Embryonic facial prominence (tissue), 1 donor: ENCODE data around the gene EPAS1.

Experiments
- DNase-seq: peaks from one replicate; pipeline ENCODE4 v3.0.0-alpha.2; 2016; ENCODE audit errors: extremely low spot score

Gene EPAS1

GRCh38 chr2:46320141-46320567 lies 22.9 kb downstream of the EPAS1 start:
- DNase-seq: no peak

DNA sequence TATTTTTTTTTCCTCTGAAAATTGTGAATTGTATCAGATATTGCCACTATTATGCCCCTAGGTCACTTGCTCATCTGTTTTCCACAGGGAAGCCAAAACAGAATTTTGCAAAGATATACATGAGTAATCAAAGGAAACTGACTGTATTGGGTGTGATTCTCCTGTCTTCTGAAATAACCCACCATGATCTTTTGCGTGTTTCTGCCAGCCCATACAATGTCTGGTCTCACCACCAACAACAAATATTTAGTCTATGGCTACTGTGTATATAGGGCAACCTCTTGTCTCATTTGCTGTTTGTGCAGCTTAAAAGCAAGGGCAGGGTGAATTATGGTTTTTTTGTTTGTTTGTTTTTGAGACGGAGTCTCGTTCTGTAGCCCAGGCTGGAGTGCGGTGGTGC lies 26.5 kb downstream of the EPAS1 start:
- DNase-seq: no peak

DNA sequence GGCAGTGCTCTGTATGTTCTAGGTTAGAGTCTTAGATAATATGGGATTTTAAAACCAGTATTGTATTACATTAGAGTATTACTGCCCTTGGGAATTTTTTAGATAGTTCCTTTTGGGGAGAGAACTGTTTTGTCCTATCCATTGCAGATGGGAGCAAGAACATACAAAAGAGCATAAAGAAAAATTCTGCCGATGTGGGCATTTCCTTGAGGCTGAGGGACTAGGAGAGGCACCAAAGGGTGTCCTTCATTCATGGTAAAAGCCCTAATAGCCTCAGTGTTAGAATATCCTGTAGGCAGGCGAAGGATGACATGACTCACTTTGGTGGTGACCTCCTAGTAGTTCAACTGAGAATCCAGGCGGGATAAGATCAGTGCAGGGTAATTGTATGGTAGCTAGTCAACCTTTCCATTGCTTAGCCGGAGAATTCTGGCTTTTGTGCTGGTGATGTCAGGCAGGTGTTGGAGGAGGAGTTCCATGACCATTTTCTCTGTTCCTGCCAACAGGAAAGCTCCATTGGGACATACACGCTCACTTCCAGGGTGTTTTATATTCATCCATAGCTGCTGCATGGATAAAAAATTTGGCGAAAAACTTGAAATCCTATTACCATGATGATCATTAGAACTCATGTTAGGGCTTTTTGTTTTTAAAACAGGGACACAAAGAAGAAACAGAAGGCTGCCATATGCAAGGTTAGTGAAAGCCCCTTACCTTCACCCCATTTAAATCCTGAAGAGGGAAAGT lies 28.1 kb downstream of the EPAS1 start:
- no peak for DNase-seq

GRCh38 chr2:46326231-46326980 lies 29.2 kb downstream of the EPAS1 start:
- DNase-seq: no peak

GRCh38 chr2:46327627-46328026 lies 30.4 kb downstream of the EPAS1 start:
- DNase-seq: no peak

DNA sequence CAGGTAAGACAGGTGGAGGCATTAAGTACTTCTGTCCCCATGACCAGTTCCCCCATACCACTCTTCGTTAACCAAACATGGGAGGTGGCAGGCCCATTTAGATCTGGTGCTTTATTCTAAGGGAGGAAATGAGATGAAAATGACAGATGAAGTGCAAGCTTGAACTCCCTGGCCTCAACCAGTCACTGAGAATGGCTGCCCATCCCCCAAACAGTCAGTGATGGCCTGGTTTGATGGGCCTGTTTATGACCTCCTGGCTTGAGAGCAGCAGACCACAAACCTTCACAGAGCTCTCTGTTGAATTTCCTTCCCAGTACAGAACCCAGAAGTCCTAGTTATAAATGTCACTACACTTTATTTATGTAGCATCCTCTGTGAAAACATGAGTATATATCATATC lies 31.1 kb downstream of the EPAS1 start:
- DNase-seq: no peak

DNA sequence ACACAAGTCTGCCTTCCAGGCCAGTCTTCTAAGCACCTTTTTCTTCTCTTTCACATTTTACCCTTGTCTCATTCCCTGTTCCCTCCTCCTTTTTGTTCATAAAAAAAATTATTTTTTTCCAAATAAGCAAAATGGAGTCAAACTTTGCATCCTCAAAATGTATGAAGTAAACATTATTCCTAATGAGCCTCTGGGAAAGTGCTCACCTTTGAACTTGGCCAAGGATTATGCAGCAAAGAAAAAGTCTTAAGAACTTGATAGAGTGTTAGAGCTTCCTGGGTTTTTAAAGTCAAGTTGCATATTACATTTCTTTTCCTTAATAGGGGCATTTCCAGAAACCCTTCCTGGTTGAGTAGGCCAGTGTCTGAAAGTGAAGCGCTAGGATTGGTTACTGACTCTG lies 31.6 kb downstream of the EPAS1 start:
- DNase-seq: no peak

GRCh38 chr2:46329340-46329739 lies 32.1 kb downstream of the EPAS1 start:
- no peak for DNase-seq

DNA sequence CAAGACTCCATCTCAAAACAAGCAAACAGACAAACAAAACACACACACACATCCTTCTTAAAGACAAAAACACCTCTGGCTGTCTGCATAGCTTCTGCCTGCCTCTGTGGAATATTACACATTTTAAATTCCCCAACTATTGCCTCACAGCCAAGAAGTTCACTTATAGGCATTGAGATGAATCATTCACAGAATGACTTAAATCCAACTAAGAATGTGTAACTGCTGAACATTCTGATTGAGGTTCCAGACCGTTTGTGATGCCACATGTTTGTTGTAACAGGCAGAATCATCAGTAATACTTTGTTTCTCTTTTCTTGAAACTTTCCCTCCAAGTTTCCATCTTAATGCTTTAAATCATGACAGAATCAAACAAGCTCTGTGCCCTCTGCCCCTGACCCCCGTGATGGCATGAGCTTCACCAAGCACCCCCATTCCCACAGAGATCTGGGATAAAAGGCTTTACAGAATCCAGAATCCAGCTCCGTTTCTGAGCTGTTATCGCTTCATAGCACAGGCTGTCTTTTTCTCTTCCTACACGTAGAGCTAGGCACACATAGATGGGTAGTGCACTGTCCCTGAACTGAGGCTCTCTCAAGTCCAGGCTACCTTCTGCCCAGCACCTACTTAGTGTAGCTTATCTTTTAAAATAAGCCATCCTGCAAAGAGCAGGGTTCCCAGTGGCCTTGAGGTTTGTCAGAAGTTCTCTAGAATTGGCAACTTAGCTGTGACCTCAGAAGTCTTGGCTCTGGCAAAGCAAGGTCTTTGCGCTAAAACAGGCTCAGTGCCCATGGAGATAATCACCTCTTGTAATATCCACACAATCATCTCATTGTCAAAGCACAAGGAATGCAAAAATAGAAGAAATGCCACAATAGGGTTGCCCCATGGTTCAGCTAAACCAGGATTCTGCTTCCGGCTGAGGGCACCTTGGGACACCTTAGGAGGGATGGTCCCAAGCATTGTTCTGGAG lies 32.9 kb downstream of the EPAS1 start:
- no peak for DNase-seq

GRCh38 chr2:46331109-46331766 lies 34.0 kb downstream of the EPAS1 start:
- peak; percentile 6 for DNase-seq

DNA sequence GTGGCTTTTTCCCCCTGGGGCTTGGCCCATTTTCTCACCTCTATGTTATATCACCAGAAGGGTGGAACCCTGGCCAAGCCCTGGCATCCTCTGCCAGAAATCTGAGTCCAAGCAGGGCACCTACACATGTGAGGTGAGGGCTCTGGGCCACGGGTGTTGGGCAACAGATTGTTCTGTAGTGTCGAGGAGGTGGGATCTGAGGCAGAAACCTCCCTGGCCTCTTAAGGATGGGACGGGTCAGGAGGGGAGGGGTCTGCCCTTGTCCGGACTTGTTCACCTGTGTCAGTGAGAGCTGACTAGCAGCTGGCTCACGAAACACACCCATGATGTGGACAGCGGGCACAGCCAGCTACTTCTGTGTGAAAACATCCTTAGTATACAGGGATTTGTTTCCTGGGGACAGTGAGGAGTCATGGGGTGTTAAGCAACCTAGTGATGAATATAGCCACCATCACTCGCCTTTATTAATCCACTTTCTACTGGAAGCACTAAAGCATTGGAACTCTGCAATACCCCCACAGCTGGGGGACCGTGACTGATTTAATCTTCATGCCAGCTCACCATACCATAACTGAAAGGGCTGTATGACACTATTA lies 35.6 kb downstream of the EPAS1 start:
- no peak for DNase-seq

- DNase-seq: no peak
These were observed 36.7 kb downstream of the EPAS1 start for GRCh38 chr2:46333912-46334311.

- peak; percentile 13 for DNase-seq
These were observed 37.4 kb downstream of the EPAS1 start for GRCh38 chr2:46334389-46335271.

DNA sequence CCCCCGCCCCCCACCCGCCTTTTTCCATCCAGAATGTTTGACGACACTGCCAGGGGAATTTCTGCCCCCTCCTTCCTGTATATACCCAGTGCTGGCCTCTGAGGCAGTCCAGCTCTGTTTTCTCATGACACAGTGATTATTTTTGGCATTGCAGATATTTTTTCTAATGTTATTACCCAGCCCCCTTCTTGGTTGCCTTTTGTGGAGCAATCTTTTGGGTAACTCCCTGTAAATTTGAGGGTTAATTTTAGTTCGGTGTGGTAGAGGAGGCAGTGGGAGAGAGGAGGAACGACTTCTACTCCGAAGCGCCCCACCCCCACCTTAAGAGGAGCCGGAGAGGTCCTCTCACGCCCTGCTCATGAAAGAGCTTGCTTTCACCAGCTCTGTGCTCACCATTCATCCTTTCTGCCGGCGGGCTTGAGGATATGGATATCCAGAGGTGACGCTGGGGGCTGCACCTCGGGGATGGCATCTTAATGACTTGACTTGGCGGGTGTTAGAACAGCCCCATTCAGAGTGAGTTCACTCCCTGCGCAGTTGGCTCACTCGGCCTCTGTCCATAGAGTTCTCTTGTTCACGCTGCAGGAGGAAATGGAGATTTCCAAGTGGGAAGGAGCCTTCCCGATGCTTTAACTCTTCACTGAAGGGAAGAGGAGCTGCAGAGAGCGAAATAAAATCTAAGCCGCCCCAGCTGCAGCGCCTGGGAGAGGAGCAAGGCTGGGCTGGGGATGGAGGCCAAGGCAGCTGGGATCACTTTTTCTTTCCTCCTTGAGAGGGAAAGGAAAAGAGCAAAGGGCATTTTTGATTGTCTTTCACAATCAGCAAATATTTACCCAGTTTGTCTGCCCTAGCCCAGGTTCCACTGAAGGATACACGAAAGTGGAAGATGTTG lies 38.4 kb downstream of the EPAS1 start:
- DNase-seq: peak; percentile 10

DNA sequence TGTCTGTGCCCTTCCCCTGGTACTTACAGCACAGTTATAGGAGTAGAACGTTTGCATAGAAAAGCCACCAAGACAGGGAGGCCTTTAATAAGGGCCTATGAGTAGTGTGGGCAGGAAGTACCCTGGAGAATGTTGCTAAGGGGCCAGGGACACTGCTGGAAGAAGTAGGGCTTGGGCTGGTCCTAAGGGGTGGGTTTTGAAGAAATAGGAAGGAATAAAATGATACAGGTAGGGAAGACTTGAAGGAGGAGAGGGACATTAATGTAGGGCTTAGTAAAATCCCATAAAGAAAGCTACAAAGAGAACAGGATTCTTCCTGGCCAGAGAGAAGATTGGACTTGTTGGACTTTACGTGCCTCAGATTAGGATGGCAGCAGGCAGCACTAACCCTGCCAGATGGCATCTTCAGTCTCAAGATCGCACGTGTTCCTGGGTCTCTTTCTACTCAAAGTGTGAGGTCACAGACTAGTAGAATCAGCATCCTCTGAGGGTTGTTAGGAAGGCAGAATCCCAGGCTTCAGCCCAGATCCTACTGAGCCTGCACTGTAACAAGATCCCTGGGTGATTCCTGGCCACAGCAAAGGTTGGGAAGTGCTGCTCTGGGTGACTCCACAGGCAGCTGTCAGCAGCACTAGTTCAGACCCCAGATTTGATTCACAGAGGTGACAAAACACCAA lies 39.2 kb downstream of the EPAS1 start:
- no peak for DNase-seq

DNA sequence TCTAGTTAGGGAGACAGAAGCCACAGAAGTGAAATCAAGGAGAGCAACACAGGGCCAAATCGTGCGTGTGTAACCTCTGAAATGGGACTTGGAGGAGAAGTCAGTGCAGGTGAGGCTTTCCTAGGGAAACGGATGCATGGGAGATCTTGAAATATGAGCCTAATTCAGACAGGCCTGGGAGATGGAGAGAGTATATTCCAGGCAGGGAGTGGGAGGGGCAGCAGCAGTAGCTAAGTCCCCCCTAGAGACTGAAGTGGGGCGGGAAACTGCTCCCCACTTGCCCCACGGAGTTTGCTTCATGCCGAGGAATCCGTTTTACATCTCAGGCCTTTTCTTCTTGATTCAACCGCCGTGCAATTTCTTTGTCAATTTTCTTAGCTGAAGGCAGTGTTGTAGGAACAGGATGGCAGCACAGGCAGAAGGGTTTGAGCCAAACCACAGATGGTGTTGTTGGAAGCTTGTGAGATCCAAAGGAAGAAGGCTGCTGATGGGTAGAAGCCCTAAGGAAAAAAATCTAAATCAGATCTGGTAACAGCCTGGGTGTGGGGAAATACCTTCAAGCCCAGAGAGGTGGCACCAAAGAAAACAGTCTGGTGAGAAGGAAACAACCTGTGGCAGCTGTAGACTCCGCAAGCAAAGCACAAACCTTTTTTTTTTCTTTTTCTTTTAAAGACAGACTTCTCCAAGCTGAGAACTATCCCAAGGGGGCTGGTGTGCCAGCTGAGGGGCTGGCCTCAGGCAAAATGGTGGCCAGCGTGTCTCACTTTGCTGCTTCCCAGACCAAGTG lies 40.2 kb downstream of the EPAS1 start:
- no peak for DNase-seq

- DNase-seq: no peak
These were observed 41.5 kb downstream of the EPAS1 start for GRCh38 chr2:46338674-46339073.

DNA sequence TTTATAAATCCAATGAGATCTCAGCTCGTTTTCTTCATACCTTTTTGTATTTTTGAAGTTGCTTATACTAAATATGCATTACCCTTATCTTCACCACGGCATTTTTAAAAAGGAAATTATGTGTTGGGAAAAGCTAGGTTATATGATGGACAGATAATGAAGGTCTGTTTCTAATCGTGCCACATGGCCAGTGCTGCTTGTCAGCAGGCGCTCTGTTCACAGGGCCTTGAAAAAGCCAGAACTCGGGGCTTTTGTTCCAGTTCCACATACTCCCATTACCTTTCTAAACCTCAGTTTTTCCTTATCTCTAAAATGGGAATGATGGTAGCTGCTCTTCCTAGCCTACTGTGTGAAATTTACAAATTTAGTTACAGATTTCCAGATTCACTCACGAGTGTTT lies 42.0 kb downstream of the EPAS1 start:
- DNase-seq: no peak
